HepG2 (cell line): ENCODE results near the gene C9orf50. TPM values are rescaled to one million over a fixed set of nuclear protein-coding genes. Genes with fewer than 3 reads are reported as not detected.
A peak's percentile ranks its signal among the peaks of the same experiment; 100 is the strongest.

Source experiments
- BATF2 ChIP-seq: sonication (generic); formaldehyde crosslinking; IDR thresholded peaks from 2 replicates; pipeline ENCODE4 v1.8.0; 2022; ENCODE audit warnings: mild to moderate bottlenecking, missing genetic modification reagents, moderate library complexity
- BORCS8-MEF2B ChIP-seq: sonication (generic); formaldehyde crosslinking; IDR thresholded peaks from 2 replicates; pipeline ENCODE4 v1.8.0; 2022; ENCODE audit warnings: mild to moderate bottlenecking, missing genetic modification reagents
- FOXJ3 ChIP-seq: sonication (generic); formaldehyde crosslinking; IDR thresholded peaks from 2 replicates; pipeline ENCODE4 v1.4.0; 2020; ENCODE audit warnings: missing genetic modification reagents, mild to moderate bottlenecking, borderline replicate concordance
- GABPA ChIP-seq, 2 experiments: IDR thresholded peaks; 2 replicates each; pipeline ENCODE4 v1.6.1; 2011 to 2016; ENCODE audit warnings: low read depth in 2 of 2, low read length in 1 of 2, missing biosample characterization in 1 of 2, missing genetic modification characterization in 1 of 2
- GATAD2A ChIP-seq: IDR thresholded peaks from 2 replicates; pipeline ENCODE4 v1.6.1; 2016
- HMGXB4 ChIP-seq, 2 experiments: sonication (generic) in 1 of 2; formaldehyde crosslinking in 1 of 2; IDR thresholded peaks; 2 replicates each; pipeline versions ENCODE4 v1.4.0 to v1.6.1; 2018 to 2020; ENCODE audit warnings: missing genetic modification reagents in 2 of 2, borderline replicate concordance in 1 of 2, low read depth in 1 of 2, mild to moderate bottlenecking in 1 of 2, missing biosample characterization in 1 of 2
- MTA1 ChIP-seq: sonication (generic); formaldehyde crosslinking; IDR thresholded peaks from 2 replicates; pipeline ENCODE4 v1.4.0; 2020; ENCODE audit warnings: missing genetic modification reagents, mild to moderate bottlenecking, borderline replicate concordance
- RBM39 ChIP-seq: fragments of 200-400 bp; formaldehyde crosslinking; IDR thresholded peaks from one replicate; pipeline ENCODE4 v1.6.1; 2018; ENCODE audit warnings: antibody characterized with exemption, mild to moderate bottlenecking, low read depth, low read length; ENCODE audit not compliant: poor library complexity, severe bottlenecking
- RXRA ChIP-seq: sonication (generic); formaldehyde crosslinking; IDR thresholded peaks from 2 replicates; pipeline ENCODE4 v1.5.1; 2020; ENCODE audit warnings: missing genetic modification reagents
- SSRP1 ChIP-seq: IDR thresholded peaks from 2 replicates; pipeline ENCODE4 v1.6.1; 2016; ENCODE audit warnings: control low read depth
- STAT5B ChIP-seq: sonication (generic); formaldehyde crosslinking; IDR thresholded peaks from 2 replicates; pipeline ENCODE4 v1.4.0; 2020; ENCODE audit warnings: missing genetic modification reagents
- ZBTB20 ChIP-seq: sonication (generic); formaldehyde crosslinking; IDR thresholded peaks from 2 replicates; pipeline ENCODE4 v1.8.1; 2023; ENCODE audit warnings: missing genetic modification reagents, low read depth, mild to moderate bottlenecking, borderline replicate concordance
- ZC3H4 ChIP-seq: sonication (generic); formaldehyde crosslinking; IDR thresholded peaks from 2 replicates; pipeline ENCODE4 v1.4.0; 2020; ENCODE audit warnings: missing genetic modification reagents, borderline replicate concordance
- ZFY ChIP-seq: sonication (generic); formaldehyde crosslinking; IDR thresholded peaks from 2 replicates; pipeline ENCODE4 v1.4.0; 2020; ENCODE audit warnings: missing genetic modification reagents
- ZNF160 ChIP-seq: sonication (generic); formaldehyde crosslinking; IDR thresholded peaks from 2 replicates; pipeline ENCODE4 v1.8.0; 2022; ENCODE audit warnings: mild to moderate bottlenecking, inconsistent platforms, missing genetic modification reagents
- ZNF383 ChIP-seq: sonication (generic); formaldehyde crosslinking; IDR thresholded peaks from 2 replicates; pipeline ENCODE4 v1.4.0; 2020; ENCODE audit warnings: missing genetic modification reagents, mild to moderate bottlenecking, borderline replicate concordance
- ZNF567 ChIP-seq: sonication (generic); formaldehyde crosslinking; IDR thresholded peaks from 2 replicates; pipeline ENCODE4 v1.8.1; 2023; ENCODE audit warnings: mild to moderate bottlenecking, missing genetic modification reagents, borderline replicate concordance
- ZSCAN25 ChIP-seq: sonication (generic); formaldehyde crosslinking; IDR thresholded peaks from 2 replicates; pipeline ENCODE4 v1.8.0; 2022; ENCODE audit warnings: mild to moderate bottlenecking, missing genetic modification reagents
- polyA plus RNA-seq, 8 experiments: library from polyadenylated mRNA; depleted of rRNA in 3 of 8; stranded (reverse) in 7 of 8; unstranded in 1 of 8; fragments of >200 nt; fragmentation: Illumina TruSeq in 4 of 8; extraction: Trizol in 4 of 8; gene quantifications; 2 replicates each; pipeline versions ENCODE4 v1.2.1 to v1.2.3, GENCODE V29; 2011 to 2016; ENCODE audit warnings: low read depth in 4 of 8, missing spikeins in 1 of 8, mixed read lengths in 1 of 8; ENCODE audit not compliant: insufficient read depth in 1 of 8
- total RNA-seq, 5 experiments: library from RNA; depleted of rRNA; stranded (reverse); fragments of >200 nt; fragmentation: Illumina TruSeq; extraction: Trizol; gene quantifications; 2 replicates each; pipeline ENCODE4 v1.2.3, GENCODE V29; 2016; ENCODE audit warnings: low read depth in 1 of 5
- TF ChIP-seq, protein P1 (sequence below): conservative IDR thresholded peaks from 2 replicates; pipeline ENCODE4 v1.6.1; 2018; ENCODE audit warnings: missing genetic modification reagents
- TF ChIP-seq, protein P2 (sequence below): sonication (generic); formaldehyde crosslinking; IDR thresholded peaks from 2 replicates; pipeline ENCODE4 v1.8.0; 2022; ENCODE audit warnings: missing genetic modification reagents, mild to moderate bottlenecking, inconsistent platforms, borderline replicate concordance
- TF ChIP-seq, protein P3 (sequence below): sonication (generic); formaldehyde crosslinking; IDR thresholded peaks from 2 replicates; pipeline ENCODE4 v1.5.1; 2020; ENCODE audit warnings: mild to moderate bottlenecking, missing genetic modification reagents

C9orf50 gene
- total and polyA plus RNA-seq, 2 of the 13 experiments (the other 11 are each of a cell fraction or from before 2014, with no cell fraction given) = not detected

DNA sequence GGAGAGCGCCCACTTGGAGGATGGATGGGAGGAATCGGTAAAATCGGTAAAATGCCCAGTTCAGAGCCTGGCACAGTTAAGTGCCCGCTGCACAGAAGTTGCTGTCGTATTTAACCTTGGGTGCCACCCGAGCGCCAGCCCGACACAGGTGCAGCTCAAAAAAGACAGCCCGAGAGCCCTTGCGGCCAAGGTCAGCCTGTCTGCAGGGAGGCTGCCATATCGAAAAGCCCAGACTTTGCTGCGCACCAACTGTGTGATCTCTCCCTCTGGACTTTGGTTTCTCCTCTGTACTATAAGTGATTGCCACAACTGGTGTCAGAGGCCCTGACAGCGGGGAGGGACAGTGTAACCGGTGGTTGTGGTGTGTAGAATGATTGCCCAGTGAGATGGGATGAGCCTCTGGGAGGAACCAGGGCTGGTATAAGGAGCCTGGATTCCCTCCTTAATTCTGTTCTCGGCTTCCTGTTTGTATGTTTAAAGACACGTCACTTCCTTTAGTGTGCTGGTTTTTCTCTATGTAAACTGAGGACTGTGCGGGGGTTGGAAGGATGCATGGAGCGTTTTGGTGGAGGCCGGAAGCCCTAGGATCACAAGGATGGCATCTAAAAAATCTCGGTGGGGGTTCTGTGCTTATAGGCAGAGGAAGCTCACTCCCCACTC is 5.9 kb upstream of the C9orf50 start (continued):
- TF ChIP-seq, protein P1, sequence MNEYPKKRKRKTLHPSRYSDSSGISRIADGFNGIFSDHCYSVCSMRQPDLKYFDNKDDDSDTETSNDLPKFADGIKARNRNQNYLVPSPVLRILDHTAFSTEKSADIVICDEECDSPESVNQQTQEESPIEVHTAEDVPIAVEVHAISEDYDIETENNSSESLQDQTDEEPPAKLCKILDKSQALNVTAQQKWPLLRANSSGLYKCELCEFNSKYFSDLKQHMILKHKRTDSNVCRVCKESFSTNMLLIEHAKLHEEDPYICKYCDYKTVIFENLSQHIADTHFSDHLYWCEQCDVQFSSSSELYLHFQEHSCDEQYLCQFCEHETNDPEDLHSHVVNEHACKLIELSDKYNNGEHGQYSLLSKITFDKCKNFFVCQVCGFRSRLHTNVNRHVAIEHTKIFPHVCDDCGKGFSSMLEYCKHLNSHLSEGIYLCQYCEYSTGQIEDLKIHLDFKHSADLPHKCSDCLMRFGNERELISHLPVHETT (CRISPR knock-in tag) = no peak; the same call in 1 of the 2 replicates
- TF ChIP-seq FOXJ3 (CRISPR knock-in tag) (peak; percentile 41; the same call in 1 of the 2 replicates), ZSCAN25 (peak; percentile 45; the same call in 1 of the 2 replicates), SSRP1 (CRISPR knock-in tag) (no peak), RXRA (CRISPR knock-in tag) (no peak; the same call in none of the 2 replicates), ZNF160 (no peak), BORCS8-MEF2B (no peak), ZBTB20 (CRISPR knock-in tag) (no peak), ZNF383 (no peak), RBM39 (no peak), HMGXB4 (CRISPR knock-in tag; IDR thresholded peaks at IDR 0.05; ENCODE audit: borderline replicate concordance in 1 of 2, low read depth in 1 of 2) (peak in 1 of 2 experiments; percentile 59; a peak in 2 of 4 replicates), GATAD2A (CRISPR knock-in tag) (no peak), BATF2 (no peak), ZNF567 (CRISPR knock-in tag) (no peak), ZC3H4 (CRISPR knock-in tag) (peak; percentile 26; the same call in 1 of the 2 replicates), ZFY (CRISPR knock-in tag) (peak; percentile 46), STAT5B (CRISPR knock-in tag) (no peak), GABPA (IDR thresholded peaks at IDR 0.05; ENCODE audit: low read depth, low read length) (no peak; the same call in 1 of the 2 replicates), GABPA (CRISPR knock-in tag; IDR thresholded peaks at IDR 0.05; ENCODE audit: low read depth) (peak; percentile 78), MTA1 (no peak)
- TF ChIP-seq, protein P2, sequence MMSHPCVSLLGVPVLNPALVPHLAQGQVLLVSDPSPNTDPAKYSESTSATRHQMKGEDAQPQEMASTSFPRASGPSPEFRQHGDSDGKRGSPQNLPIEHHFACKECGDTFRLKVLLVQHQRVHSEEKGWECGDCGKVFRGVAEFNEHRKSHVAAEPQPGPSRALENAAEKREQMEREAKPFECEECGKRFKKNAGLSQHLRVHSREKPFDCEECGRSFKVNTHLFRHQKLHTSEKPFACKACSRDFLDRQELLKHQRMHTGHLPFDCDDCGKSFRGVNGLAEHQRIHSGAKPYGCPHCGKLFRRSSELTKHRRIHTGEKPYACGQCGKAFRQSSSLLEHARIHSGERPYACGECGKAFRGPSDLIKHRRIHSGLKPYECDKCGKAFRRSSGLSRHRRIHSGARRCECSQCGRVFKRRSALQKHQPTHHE (CRISPR knock-in tag) = no peak
- TF ChIP-seq, protein P3, sequence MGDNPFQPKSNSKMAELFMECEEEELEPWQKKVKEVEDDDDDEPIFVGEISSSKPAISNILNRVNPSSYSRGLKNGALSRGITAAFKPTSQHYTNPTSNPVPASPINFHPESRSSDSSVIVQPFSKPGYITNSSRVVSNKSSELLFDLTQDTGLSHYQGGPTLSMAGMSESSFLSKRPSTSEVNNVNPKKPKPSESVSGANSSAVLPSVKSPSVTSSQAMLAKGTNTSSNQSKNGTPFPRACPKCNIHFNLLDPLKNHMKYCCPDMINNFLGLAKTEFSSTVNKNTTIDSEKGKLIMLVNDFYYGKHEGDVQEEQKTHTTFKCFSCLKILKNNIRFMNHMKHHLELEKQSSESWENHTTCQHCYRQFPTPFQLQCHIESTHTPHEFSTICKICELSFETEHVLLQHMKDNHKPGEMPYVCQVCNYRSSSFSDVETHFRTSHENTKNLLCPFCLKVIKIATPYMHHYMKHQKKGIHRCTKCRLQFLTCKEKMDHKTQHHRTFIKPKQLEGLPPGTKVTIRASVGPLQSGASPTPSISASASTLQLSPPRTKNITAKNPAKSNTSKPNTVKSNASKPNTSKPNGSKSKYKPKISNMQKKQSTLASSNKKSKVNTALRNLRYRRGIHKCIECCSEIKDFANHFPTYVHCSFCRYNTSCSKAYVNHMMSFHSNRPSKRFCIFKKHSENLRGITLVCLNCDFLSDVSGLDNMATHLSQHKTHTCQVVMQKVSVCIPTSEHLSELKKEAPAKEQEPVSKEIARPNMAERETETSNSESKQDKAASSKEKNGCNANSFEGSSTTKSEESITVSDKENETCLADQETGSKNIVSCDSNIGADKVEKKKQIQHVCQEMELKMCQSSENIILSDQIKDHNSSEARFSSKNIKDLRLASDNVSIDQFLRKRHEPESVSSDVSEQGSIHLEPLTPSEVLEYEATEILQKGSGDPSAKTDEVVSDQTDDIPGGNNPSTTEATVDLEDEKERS = no peak
